ENCODE data around the gene NDST1.

DNA sequence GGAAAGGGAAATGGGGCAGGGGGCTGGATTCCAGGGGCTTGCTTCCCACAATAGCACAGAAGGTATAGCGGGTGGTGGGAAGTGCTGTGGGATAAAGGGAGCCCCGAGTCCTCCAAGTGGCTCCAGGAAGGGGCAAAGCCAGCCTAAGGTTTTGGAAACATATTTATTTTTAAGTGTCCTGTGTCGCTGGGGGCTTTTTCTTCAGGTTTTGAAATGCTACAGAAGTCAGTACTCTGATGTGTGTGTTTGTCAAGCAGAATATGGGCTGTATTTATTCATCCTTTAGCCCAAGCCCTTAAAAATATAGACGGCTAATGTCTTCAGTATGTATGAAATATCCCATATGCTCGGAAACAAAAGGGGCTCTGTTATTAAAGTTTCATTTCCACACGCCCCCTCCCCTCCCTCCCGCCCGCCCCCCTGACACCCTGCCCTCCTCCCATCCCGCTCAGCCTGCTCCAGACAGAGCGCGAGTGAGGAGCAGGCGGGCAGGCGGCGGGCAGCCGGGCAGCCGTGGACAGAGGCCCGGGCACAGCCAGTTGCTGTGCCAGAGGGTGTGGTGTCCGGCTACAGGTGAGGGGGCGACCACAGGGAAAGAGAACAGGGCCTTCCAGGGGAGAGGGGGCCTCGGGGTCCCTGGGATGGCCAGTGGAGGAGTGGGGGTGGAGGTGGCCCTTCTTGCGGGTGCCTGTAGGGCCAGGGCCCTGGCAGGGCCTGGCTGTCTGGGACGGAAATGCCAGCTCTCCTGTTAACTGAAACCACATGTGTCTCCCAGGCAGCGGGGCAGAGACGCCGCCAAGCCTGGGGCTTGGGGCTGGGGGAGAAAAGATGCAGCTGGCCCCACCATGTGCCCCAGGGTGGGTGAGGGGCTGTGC lies 92.9 kb downstream of the NDST1 start:
- TF ChIP-seq, protein P1, sequence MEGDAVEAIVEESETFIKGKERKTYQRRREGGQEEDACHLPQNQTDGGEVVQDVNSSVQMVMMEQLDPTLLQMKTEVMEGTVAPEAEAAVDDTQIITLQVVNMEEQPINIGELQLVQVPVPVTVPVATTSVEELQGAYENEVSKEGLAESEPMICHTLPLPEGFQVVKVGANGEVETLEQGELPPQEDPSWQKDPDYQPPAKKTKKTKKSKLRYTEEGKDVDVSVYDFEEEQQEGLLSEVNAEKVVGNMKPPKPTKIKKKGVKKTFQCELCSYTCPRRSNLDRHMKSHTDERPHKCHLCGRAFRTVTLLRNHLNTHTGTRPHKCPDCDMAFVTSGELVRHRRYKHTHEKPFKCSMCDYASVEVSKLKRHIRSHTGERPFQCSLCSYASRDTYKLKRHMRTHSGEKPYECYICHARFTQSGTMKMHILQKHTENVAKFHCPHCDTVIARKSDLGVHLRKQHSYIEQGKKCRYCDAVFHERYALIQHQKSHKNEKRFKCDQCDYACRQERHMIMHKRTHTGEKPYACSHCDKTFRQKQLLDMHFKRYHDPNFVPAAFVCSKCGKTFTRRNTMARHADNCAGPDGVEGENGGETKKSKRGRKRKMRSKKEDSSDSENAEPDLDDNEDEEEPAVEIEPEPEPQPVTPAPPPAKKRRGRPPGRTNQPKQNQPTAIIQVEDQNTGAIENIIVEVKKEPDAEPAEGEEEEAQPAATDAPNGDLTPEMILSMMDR (IDR thresholded peaks at IDR 0.05): no peak
- TF ChIP-seq POLR2A (IDR thresholded peaks at IDR 0.05): no peak
- no peak for TF ChIP-seq POLR2AphosphoS5 (IDR thresholded peaks at IDR 0.05)
- no peak for TF ChIP-seq EP300 (IDR thresholded peaks at IDR 0.05)
